ENCODE measurements around the gene KCNE2.
"Not testable (repeated sequence)": the region's sequence is repeated elsewhere in the genome, so short reads cannot be mapped to it uniquely, and the experiment has no call there.

The KCNE2 gene

DNA sequence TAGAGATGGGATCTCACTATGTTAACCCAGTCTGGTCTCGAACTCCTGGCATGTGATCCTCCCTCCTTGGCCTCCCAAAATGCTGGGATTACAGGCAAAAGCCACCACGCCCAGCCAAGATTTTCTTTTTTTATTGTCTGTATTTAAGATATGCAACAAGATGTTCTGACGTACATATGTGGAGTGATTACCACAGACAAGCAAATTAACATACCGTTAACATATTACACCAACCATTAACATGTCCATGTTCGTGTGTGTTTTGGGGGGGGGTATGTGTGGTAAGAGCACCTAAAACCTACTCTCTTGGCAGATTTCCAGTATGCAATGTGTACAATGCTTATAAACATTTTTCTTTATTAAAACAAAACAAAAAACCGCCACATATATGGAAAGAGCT, 10.6 kb upstream of the KCNE2 start:
- no peak for DNase-seq (ENCODE audit: low spot score)

DNA sequence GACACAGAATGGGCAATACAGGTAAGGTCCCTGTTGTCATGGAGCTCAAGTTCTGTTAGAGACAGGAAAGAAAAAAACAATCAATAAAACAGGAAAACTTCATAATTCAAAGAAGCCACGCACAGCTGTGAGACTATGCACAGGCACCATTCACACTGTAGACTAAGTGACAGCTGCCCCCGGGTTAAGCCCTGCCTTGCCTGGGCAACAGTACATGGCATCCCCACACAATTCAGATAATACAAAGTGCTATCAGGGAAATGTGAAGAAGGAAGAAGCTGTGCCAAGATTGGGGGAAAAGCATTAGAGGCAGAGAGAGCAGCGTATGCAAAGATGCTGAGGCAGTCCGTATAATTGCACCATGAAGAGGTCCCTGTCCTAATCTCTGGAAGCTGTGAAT, 9.0 kb upstream of the KCNE2 start:
- DNase-seq (ENCODE audit: low spot score), result no peak

DNA sequence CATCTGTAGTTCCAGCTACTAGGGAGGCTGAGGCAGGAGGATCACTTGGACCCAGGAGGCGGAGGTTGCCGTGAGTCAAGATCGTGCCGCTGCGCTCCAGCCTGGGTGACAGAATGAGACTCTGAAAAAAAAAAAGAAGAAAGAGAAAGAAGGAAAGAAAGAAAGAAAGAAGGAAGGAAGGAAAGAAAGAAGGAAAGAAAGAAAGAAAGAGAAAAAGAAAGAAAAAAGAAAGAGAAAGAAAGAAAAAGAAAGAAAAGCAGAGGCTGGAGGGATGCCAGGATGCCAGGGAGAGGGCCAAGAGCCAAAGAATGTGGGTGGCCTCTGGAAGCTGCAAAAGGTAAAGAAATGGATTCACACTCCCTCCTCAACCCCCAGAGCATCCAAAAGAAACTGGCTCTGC, 8.2 kb upstream of the KCNE2 start:
- DNase-seq (ENCODE audit: low spot score), result no peak

DNA sequence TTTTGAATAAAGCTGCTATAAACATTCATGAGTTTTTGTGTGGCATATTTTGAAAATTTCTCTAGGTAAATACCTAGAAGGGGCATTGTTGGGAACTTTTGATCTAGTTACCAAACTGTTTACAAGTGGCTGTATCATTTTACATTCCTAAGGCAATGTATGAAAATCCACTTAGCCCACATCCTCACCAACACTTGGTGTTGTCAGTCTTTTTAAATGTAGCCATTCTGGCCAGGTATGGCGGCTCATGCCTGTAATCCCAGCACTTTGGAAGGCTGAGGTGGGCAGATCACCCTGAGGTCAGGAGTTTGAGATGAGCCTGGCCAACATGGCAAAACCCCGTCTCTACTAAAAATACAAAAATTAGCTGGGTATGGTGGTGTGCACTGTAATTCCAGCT, 5.9 kb upstream of the KCNE2 start:
- no peak for DNase-seq (ENCODE audit: low spot score)

DNA sequence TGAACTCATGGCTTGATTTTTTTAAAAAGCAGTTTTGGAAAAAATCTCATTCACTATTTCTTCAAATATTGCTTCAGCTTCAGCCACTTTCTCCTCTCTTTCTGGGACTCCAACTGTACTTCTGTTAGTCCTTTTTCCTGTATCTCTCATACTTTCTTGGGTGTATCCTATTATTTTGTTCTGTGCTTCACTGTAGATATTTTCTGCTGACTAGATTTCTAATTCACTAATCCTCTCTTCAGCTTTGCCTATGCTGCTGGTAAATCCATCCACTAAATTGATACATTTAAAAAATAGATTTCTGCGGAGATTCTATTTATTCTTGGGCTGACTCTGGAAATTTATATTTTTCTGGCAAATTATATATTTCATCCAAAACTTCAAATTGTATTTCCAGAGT, 4.9 kb upstream of the KCNE2 start:
- DNase-seq (ENCODE audit: low spot score), result no peak

DNA sequence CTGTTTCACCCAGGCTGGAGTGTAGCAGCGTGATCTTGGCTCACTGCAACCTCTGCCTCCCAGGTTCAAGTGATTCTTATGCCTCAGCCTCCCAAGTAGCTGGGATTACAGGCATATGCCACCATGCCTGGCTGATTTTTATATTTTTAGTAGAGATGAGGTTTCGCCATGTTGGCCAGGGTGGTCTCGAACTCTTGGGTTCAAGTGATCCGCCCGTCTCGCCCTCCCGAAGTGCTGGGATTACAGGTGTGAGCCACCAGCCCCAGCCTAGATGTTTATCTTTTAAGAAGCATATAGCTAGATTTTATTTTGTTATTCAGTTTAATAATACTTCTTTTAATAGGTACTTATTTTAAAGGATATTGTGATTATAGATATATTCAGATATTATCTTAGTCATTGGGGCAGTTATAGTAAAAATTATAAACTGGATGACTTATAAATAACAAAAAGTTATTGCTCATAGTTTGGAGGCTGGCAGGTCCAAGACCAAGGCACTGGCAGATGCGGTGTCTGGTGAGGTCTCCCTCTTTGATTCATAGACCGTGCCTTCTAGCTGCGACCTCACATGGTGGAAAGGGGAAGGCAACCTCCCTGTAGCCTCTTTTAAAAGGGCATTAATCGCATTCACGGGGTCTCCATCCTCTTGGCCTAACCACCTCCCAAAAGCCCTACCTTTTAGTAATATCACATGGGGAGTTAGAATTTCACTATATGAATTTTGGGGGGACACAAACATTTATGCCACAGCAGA, 3.1 kb upstream of the KCNE2 start:
- DNase-seq (ENCODE audit: low spot score), result no peak

DNA sequence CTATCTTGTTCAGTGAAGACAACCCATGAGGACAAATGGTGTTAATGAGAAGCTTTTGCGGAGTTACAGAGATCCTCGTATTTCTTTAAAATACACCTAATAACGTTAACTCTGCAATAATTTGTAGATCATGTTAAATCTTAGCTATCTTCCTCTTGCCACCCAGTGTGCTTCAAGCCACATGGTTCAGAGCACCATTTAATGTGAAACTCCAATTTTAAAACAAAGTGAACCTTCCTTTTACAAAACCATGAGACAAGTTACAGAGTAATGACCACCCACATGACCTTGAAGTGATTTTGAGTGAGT, 1.7 kb upstream of the KCNE2 start:
- DNase-seq (ENCODE audit: low spot score), result no peak

DNA sequence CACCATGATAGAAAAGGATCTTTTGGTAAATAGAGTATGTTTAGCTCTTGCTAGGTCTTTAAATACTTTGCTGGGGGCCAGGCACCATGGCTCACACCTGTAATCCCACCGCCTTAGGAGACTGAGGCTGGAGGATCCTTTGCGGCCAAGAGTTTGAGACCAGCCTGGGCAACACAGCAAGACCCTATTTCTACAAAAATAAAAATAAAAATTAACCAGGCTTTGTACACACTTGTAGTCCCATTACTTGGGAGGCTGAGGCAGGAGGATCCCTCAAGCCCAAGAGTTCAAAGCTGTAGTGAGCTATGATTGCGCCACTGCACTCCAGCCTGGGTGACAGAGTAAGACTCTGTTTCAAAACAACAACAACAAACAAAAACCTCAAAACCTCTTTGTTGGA, 1.1 kb upstream of the KCNE2 start:
- no peak for DNase-seq (ENCODE audit: low spot score)

DNA sequence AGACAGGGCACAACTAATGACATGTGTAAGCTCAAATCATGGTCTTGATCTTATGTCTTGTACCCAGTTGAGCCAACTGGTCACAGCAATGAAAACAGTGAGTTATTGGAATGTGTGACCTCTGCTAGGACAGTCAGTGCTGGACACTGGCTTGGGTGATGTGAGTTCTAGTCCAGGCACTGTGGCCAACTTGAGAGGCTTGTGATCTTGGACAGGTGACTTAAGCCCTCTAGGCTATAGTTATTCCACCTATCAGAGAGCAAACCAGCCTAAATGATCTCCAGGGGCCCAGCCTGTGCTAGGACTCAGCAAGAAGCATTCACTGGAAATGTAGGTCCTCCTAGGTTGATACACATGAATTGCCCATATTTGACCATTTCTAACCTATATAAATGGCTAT, 1.1 kb downstream of the KCNE2 start:
- DNase-seq (ENCODE audit: low spot score), result no peak

DNA sequence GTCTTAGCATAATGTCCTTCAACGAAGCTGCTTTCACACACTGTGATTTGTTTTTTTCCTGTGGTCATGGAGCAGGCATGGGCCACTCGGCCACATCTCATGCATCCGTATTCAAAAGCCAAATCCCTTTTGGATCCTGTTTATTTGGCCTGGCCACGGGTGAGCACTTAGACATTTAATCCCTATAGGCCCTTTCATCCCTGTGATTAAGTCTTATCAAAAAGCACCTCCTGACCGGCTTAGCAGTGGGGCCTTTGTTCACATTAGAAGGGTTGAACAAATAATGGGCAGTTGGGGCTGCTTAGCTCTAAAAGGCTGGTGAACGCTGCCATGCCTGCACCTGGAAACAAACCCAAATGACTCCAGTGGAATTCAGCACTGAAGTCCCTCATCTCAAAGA, 2.0 kb downstream of the KCNE2 start:
- DNase-seq (ENCODE audit: low spot score), result no peak

DNA sequence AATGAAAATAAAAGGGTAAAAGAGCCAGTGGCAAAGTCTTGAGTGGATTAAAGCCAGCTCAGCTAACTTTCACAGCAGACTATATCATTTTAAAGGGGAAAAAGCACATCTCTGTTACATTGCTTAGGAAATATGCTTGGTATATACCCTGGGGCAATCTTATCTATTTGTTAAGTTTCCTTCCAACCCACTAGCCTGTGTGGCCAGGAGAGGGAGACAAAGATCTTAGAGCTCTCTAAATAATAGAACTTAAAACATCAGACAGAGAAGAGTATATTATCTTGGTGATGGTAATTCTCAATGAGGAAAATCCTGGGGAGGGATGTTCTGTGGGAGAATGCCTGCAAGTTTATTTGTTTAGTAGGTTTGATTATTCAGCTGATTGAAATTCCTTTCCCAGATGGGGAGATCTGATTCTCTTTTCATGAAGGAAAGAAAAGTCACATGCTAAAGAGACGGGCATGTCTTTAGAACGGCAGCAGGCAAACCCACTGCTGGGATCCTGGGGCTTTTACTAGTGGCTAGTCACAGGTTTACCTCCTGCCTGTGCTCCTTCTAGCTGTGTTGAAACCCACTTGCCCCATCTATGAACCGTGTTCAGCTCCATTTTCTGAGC, 3.6 kb downstream of the KCNE2 start:
- no peak for DNase-seq (ENCODE audit: low spot score)

DNA sequence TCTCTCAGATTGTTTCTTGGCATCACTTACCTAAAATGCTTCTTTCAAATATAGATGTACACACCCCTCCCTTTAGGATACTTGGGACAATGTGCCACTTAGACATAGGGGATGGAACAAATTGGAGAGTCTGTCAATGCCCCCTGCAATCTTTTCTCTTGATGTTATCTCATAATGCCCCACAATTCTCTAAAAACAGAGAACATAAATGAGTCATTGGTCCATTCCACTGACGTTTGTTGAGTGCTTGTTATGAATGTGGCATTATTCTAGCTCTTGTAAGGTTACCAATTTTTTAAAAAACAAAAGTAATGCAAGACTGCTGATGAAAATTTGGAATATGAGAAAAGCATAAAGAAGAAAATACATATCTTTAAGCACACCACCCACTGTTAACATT, 5.9 kb downstream of the KCNE2 start:
- no peak for DNase-seq (ENCODE audit: low spot score)

DNA sequence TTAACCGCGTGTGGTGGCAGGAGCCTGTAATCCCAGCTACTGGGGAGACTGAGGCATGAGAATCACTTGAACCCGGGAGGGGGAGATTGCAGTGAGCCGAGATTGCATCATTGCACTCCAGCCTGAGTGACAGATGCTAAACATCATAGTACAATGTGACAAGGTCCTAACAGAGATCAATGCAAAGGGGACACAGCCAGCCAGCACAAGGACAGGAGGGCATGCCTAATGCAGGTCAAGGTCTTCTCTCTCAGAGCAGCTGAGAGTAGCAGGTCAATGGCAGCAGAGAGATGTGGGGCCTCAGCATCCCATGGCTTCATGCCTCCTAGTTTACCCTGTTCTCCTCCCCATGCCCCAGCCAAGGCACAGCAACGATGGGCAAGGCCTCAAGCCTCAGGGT, 8.5 kb downstream of the KCNE2 start:
- no peak for DNase-seq (ENCODE audit: low spot score)

DNA sequence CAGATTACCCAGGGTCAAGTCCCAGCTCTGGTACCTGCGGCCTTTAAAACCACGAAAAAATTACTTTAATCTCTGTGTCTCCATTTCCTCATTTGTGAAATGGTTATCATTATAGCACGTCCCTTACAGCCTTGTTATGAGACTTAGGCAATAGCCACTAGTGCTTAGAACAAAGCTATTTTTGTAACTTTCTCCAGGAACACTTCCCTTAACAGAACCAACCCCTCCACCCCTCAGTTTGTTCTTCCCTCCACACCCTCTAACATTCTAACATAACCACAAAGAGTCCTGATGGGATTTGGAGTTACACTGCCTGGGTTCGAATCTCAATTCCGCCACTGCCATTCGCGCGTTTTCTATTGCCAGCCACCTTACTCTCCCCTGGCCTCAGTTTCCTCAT, 10.7 kb downstream of the KCNE2 start:
- not testable (repeated sequence) for DNase-seq (ENCODE audit: low spot score)

DNA sequence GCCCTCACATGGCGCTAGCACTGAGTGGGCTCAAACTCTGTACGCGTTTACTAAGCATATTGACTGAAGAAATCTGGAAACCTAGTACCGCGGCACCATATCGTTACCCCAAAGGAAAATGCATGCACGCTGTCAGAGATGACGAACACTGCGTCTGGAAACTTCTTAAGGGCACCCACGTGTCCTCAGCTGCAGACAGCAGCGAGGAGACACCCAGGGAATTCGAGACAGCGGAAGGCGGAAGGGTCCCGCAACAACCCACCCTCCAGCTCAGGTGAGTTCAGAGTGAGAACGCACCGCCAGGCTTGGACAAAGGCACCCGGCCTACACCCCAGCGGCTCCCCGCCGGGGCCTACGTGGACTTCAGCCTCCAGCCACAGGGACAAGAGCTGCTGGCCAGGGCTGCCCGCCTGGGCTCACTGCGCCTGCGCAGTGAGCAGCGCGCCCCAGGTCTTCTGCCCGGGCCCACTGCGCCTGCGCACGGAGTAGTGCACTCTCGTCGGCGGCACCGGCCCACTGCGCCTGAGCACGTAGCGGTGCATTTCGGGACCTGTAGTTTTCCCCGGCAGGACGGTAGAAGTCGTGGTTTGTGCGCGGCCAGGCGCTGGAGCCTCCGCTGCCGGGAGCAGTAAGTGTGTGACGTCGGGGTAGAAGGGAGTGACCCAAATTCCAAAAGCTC, 11.3 kb downstream of the KCNE2 start, which contains the start of gene SMIM11:
SMIM11 (plus strand) TSS at position 568 of the 679 bp plus-strand sequence. CDS start 3,998 bp downstream, outside the sequence.
- DNase-seq (ENCODE audit: low spot score), result not testable (repeated sequence)

DNA sequence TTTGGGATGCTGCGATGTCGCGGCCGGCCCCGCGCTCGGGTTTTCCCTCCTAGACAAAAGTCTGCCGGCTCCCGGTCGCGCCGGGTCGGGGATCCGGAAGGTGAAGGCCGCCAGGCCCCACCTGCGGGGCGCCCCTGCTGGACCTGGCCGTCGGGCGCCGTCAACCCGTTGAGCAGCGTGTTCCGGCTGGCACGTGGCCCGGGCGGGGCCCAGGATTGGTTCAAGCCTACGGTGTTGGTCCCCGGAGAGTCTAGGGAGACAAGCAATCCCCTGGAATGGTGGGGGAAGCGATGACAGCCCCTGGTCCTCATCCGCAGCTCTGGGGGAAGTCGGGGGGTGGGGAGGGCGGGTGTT, 11.8 kb downstream of the KCNE2 start:
- DNase-seq (ENCODE audit: low spot score), result not testable (repeated sequence)

DNA sequence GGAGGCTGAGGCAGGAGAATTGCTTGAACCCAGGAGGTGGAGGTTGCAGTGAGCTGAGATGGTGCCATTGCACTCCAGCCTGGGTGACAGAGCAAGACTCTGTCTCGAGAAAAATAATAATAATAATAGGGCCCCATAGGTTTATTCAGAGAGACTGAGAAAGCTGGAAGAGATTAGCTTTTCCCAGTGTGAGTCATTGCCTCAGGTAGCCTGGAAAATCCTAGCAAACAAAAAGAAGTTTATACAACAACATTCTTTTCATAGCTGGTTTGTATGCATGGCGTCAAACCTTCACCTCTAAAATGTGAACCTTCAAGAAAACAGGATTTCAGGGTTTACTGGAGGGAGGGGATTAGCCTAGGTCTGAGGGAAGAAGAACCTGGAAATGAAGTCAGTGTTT, 19.3 kb downstream of the KCNE2 start:
- DNase-seq (ENCODE audit: low spot score), result not testable (repeated sequence)

DNA sequence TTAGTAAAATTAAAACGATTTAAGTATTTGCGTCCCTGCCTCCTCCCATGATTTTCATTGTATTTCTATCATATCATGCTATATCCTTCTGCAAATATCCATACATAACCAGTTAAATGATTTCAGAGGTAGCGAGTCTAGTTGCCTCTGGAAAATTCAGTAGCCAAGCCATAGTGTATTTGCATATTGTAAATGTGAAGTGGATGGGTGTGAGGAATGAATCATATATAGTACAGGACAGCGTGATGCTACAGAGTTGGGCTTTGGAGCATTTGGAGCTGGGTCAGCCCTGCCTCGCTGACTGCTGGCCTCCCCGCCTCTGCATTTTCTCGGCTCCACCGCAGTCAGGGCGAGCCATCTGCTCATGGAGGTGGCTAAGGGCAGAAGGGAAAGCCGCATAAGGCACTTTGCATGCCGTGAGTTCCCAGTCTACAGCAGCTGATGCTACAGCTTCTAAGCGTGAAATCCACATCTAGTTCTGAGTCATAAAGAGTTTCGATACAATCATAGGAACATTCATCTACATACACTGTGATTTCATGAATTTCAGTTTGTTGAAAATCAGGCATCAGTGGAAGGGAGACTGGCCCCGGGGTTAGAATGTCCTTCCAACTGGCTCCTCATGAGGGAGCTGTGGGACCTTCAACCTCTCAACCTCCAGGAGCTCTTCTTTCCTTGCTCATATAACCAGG, 20.1 kb downstream of the KCNE2 start:
- DNase-seq (ENCODE audit: low spot score), result not testable (repeated sequence)

DNA sequence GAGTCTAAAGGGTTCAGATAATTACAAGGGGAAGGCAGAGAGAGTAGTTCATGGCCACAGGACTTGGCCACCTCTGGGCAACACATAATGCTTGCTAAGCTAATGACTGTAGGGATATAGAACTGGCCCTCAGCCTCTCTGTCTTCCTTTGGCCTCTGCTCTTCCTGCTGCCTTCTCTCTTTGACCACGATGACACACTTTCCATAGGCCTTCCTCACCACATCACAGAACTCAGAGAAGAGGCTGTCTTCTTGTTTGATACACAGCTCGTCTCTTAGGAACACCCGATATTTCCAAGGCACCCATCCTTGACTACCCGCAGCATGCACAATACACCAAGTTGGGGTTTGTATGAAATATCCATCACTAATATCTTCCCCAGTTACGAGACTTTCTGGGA, 36.7 kb downstream of the KCNE2 start:
- not testable (repeated sequence) for DNase-seq (ENCODE audit: low spot score)

DNA sequence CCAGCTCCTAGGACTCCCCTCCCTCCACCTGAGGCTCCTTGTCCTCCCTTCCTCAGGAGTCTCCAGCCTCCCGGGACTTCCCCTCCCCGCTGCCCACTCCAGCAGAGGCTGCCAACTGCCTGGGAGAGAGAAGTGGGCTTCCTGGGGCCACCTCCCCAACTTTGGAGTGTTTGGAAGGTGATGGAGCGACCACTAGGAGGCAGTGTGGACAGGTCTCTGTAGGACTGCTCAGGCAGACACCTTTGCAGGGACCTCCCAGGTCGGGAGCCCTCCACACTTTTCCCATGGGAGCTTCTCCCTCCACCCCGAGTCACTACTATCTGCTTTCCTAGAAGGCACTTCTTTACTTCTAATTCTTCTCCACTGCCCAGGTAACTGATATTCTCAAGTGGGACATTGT, 40.9 kb downstream of the KCNE2 start:
- not testable (repeated sequence) for DNase-seq (ENCODE audit: low spot score)

DNA sequence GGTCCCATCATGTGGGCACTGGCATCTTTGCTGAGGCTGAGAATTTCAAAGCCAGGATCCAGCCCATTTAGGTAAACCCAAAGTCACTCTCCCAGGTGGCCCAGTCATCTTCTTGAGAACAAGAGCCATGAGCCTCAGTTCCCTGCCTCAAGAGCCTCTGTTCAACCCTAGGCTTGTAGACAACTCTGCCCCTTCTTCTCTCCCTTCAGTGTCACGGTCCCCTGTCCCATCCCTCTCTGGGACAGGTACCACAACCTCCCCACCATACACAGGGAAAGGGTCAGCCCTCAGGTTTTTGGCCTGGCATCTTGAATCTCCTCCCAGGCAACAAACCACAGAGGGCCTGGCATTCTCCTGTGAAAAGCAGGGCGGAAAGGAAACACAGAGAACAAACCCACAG, 41.9 kb downstream of the KCNE2 start:
- DNase-seq (ENCODE audit: low spot score), result not testable (repeated sequence)

DNA sequence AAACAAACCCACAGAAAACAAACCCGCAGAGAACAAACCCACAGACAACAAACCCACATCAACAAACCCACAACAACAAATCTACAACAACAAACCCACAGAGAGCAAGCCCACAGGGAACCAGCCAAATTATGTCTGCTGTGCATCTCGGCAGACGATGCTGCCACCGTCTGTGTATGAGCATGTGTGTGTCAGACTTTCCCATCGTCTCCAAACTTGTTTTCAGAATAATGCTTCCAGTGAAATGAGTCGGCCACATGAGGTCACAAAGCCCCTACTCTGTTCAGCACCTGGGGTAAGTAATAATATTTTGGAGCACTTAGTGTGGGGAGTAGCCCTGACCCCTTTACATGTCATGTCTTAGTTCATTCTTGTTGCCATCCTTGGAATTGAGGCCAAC, 42.3 kb downstream of the KCNE2 start:
- not testable (repeated sequence) for DNase-seq (ENCODE audit: low spot score)

DNA sequence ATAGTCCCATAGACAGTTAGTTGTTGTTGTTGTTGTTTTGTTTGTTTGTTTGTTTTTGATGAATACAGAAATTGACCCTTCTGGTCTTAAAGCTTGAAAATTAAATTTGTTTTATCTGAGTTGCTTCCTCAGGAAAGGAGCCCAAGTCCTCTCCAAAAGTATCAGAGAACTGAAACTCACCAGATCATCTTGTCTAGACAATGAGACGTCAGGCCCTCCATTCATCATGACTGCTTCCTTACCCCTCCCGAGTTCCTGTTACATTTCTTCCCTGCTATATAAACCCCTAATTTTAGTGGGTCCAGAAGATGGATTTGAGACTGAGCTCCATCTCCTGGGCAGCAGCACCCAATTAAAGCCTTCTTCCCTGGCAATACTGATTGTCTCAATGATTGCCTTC, 42.9 kb downstream of the KCNE2 start:
- not testable (repeated sequence) for DNase-seq (ENCODE audit: low spot score)
